Muscle layer of colon (tissue), 2 donors: ENCODE data around the gene PF4V1.
"Not testable (repeated sequence)": the region's sequence is repeated elsewhere in the genome, so short reads cannot be mapped to it uniquely, and the experiment has no call there.

ENCODE experiments used
- H3K27ac ChIP-seq: one replicate; pipeline ENCODE4 v1.7.0; 2013; ENCODE audit warnings: low read depth, mild to moderate bottlenecking, low read length, moderate library complexity
- H3K27me3 ChIP-seq, 2 donors: one replicate each; pipeline ENCODE4 v1.7.0; 2013; ENCODE audit warnings: low read length in 2 of 2, mild to moderate bottlenecking in 2 of 2; ENCODE audit not compliant: insufficient read depth in 2 of 2, control insufficient read depth in 1 of 2
- H3K36me3 ChIP-seq: one replicate; pipeline ENCODE4 v1.7.0; 2013; ENCODE audit warnings: mild to moderate bottlenecking, low read length; ENCODE audit not compliant: insufficient read depth
- H3K4me1 ChIP-seq: one replicate; pipeline ENCODE4 v1.7.0; 2013; ENCODE audit warnings: mild to moderate bottlenecking, low read length; ENCODE audit not compliant: insufficient read depth
- H3K4me3 ChIP-seq, 2 donors: one replicate each; pipeline ENCODE4 v1.7.0; 2013; ENCODE audit warnings: low read length in 2 of 2, low read depth in 1 of 2, mild to moderate bottlenecking in 1 of 2, moderate library complexity in 1 of 2
- H3K9ac ChIP-seq: one replicate; pipeline ENCODE4 v1.7.0; 2013; ENCODE audit warnings: low read length
- H3K9me3 ChIP-seq: one replicate; pipeline ENCODE4 v1.7.0; 2013; ENCODE audit warnings: mild to moderate bottlenecking, low read length
- donor health status: abdominal sarcoma.
- donor health status: Adenocarcinoma of cecum.

Gene PF4V1

DNA sequence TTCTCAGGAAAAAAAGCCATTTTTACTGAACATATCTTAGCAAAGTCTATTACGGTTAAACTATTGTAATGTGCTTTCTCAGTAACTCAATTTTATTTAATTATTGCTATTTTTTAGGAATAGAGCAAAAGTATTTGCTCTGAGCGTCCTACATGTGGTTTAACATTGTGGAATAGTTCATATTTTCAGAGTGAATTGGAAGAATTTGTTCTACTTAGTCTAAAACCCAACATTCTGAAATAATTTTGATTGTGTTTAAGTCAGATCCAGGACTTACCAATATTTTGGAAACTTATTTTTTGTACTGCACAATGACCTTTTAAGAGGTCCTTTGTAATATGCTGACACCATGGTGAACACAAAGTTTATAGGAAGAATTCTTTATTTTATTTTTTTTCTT lies 43.3 kb downstream of the PF4V1 start:
- H3K36me3 ChIP-seq = no peaks in the 10 kb centered on the region
- no peaks in the 10 kb centered on the region for H3K9me3 ChIP-seq
- H3K4me3 ChIP-seq = no peak overlapping the region
- no peak overlapping the region for H3K9ac ChIP-seq
- H3K27ac ChIP-seq = no peak overlapping the region
- H3K27me3 ChIP-seq = no peaks in the 10 kb centered on the region
- no peaks in the 10 kb centered on the region for H3K4me1 ChIP-seq

- Histone ChIP-seq H3K4me3 (no peak overlapping the region), H3K9ac (no peak overlapping the region), H3K27me3 (no peaks in the 10 kb centered on the region), H3K4me1 (no peaks in the 10 kb centered on the region), H3K9me3 (no peaks in the 10 kb centered on the region), H3K36me3 (no peaks in the 10 kb centered on the region), H3K27ac (no peak overlapping the region)
Measured at GRCh38 chr4:73897380-73898136, 44.5 kb downstream of the PF4V1 start.

- not testable (repeated sequence) for H3K4me1 ChIP-seq, H3K9me3 ChIP-seq, H3K9ac ChIP-seq, H3K4me3 ChIP-seq, H3K36me3 ChIP-seq, H3K27ac ChIP-seq, H3K27me3 ChIP-seq
Measured at GRCh38 chr4:73899338-73899737, 46.2 kb downstream of the PF4V1 start.

DNA sequence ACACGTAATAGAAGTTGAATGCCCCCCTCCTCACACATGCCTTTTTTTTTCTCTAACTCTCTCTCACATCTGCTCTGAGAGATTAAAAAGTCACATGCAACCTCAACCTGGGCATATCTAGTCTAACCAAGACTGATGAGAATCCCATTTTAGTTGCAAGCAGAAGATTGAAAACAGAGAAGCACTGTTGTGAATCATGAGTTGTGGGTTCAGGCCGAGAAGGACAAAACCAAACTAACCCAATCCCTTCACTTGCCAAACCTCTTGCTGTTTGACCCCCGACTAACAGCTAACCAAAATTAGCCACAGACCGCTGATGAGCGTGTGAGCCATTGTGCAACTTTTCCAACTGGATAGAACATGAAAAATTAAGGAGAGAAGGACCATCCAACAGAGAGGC lies 47.9 kb downstream of the PF4V1 start:
- H3K27ac ChIP-seq = no peak overlapping the region
- H3K4me3 ChIP-seq = no peak overlapping the region

DNA sequence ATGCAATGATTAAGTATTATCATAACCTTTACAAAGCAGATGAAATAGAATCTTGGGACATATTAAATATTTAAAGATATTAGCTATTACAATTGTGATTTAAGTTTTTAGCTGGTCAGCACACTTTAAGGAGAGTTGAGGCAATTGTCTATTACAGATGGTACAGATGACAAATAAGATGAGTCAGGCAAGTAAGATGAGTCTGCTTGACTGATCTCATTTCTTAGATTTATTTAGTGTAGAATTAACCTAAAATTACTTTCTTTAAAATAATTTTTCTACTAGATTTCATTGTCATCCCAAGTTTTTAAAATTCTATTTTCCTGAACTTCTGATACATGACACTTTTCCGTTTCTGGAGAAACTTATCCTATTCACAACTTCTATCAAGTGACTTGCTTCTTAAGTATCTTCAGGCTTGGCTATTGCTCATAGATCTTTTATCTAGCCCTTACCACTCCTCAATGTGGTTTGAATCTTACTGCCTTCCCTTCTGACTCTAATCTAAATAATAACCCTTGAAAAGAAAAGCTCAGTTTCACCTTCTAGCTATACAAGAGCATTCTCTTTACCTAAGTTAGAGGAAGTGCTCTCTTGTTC lies 49.0 kb downstream of the PF4V1 start:
- H3K9me3 ChIP-seq = no peaks in the 10 kb centered on the region
- H3K27ac ChIP-seq = no peak overlapping the region
- no peak overlapping the region for H3K9ac ChIP-seq
- no peaks in the 10 kb centered on the region for H3K27me3 ChIP-seq
- no peaks in the 10 kb centered on the region for H3K36me3 ChIP-seq
- H3K4me3 ChIP-seq = no peak overlapping the region
- H3K4me1 ChIP-seq = no peaks in the 10 kb centered on the region

More for the DNA sequence above, 47.9 kb downstream of the PF4V1 start:
- H3K9ac ChIP-seq = no peak overlapping the region
- no peaks in the 10 kb centered on the region for H3K27me3 ChIP-seq
- H3K9me3 ChIP-seq = no peaks in the 10 kb centered on the region
- H3K36me3 ChIP-seq = no peaks in the 10 kb centered on the region
- H3K4me1 ChIP-seq = no peaks in the 10 kb centered on the region

- no peaks in the 10 kb centered on the region for H3K27me3 ChIP-seq
- H3K9me3 ChIP-seq = no peaks in the 10 kb centered on the region
- no peak overlapping the region for H3K4me3 ChIP-seq
- no peaks in the 10 kb centered on the region for H3K4me1 ChIP-seq
- H3K9ac ChIP-seq = no peak overlapping the region
- no peaks in the 10 kb centered on the region for H3K36me3 ChIP-seq
- H3K27ac ChIP-seq = no peak overlapping the region
Measured at GRCh38 chr4:73902817-73903547, 49.9 kb downstream of the PF4V1 start.
